Activated CD4-positive, CD25-positive, alpha-beta regulatory T cell (primary cell): ENCODE data around the gene GSTO2.
A peak's percentile ranks its signal among the peaks of the same experiment; 100 is the strongest.

Experiments
- DNase-seq, 4 experiments: peaks; one replicate each; lab custom pipeline; 2025; lab: John Stamatoyannopoulos, UW

GSTO2 gene

GRCh38 chr10:104281694-104282093, 12.7 kb downstream of the GSTO2 start:
- no peak for DNase-seq

- no peak for DNase-seq
Observed at GRCh38 chr10:104284846-104285245, 15.9 kb downstream of the GSTO2 start.

DNA sequence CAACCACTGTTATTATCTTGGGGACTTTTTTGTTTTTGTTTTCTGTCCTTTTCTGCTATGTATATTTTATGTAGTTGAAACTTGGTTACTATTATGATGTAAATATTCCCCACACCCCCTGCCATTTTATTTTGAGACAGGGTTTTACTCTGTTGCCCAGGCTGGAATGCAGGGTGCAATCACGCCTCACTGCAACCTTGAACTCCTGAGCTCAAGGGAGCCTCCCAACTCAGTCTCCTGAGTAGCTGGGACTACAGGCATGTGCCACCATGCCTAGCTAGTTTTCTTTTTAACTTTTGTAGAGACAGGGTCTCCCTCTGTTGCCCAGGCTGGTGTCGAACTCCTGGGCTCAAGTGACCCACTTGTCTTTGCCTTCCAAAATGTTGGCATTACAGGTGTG, 18.0 kb downstream of the GSTO2 start:
- no peak for DNase-seq

GRCh38 chr10:104288355-104288754, 19.4 kb downstream of the GSTO2 start:
- no peak for DNase-seq

- DNase-seq: peak; percentile 74 to 86 (median 75)
Observed at GRCh38 chr10:104291439-104291951, 22.5 kb downstream of the GSTO2 start.

DNA sequence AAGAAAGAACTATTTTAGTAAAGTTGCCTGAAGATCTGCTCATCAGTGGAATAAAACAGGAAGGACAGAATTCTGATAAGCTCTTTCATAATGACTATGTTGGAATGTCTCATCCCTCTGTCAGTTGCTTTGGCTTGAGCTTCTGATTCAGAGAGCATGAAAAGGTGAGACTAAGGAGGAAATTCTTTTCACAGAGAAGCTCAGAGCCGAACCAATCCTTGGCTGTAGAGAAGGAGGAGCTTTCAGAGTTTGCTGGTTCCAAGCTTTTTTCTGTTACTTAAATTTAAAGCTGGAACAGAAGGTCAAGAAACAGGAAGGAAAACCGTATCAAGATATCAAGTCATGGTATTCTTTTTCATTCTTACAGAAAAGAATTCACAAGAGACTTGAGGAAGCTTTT, 24.0 kb downstream of the GSTO2 start:
- DNase-seq: no peak

DNA sequence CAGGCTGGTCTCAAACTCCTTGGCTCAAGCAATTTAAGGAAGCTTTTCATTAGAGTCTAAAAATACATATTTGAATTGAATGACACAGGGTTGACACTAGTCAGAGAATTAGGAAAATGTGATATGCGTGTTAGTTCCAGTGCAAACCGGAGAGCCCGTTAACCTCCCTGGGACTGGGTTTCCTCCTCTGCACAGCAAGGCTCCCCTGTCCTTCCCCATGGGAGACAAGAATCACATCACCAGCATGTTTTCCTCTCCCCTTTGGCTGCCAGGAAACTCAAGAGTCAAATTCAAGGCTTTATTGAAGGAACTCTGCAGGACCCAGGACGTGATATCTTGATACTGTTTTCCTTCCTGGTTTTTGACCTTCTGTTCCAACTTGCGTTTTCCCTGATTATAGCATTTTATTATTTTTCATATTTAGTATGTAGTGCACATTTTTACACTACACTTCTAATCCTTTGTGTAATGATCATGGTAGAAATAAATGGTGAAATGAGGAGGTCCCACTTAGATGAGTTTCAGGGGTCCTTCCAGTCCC, 24.9 kb downstream of the GSTO2 start:
- no peak for DNase-seq

DNA sequence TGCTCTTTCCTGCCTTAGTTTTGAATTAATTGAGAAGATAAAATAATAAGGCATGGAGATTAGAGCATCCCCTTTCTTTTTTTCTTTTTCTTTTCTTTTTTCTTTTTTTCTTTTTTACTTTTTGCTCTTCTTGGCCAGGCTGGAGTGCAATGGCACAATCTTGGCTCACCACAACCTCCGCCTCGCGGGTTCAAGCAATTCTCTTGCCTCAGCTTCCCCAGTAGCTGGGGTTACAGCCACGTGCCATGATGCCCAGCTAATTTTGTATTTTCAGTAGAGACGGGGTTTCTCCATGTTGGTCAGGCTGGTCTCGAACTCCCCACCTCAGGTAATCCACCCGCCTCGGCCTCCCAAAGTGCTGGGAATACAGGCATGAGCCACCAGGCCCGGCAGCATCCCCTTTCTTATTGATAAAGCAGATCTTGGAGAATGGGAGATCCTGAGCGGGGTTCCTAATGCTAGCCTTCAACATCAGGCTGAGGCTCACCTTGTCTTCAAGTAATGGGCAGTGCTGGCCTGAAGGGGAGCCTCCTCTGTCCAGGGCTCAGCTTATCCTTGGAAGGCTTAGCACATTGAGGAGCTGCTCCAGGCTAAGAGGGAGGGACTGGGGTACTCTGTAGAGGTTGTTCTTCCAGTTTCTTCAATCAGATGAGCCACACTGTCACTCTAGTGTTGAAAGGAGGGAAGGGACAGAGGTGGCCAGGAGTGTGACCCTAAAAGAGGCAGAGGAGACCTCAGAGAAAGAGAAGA, 27.9 kb downstream of the GSTO2 start:
- DNase-seq: no peak

DNA sequence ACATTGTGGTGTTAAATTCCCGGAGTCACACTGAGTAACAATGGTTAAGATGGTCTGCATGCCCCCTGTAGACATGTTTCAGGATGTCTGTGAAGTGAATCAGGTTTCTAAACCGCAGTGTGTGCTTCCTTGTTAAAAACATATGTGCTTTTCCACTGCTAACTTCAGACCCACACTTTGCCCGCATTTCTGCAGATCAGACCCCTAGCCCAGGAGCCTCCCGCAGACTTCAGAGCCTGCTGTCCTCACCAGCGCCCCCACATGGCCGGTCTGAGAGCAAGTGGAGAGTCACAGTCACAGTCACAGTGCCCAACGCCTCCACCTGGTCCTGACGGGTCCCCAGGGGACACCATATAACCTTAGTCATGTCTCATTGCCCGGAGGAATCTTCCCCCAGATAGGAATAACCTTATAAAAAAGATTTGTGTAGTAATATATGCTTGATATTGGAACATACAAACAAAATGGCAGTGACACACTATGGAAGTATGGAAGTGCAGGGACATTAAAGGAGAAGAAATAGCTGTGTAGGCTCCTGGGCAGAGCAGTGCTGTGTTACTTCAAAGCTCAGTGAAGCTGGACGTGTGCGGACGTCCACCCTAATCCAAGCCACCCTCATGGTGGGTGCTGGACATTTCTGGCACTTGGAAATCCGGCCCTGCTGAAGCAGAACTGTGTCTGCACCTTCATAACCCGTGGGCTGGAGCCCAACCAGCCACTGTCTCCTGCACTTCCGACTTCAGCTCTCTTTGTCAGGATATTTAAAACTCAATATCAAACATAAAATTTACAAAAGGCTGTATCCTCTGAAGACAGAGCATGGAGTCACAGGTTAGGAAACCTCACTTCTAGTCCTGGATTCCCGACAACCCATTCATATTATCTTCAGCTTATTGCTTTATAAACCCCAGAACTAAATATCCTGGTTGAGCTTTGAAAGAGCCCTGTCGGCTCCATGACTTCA, 29.0 kb downstream of the GSTO2 start:
- DNase-seq: peak in 1 of 4 experiments; percentile 22

DNA sequence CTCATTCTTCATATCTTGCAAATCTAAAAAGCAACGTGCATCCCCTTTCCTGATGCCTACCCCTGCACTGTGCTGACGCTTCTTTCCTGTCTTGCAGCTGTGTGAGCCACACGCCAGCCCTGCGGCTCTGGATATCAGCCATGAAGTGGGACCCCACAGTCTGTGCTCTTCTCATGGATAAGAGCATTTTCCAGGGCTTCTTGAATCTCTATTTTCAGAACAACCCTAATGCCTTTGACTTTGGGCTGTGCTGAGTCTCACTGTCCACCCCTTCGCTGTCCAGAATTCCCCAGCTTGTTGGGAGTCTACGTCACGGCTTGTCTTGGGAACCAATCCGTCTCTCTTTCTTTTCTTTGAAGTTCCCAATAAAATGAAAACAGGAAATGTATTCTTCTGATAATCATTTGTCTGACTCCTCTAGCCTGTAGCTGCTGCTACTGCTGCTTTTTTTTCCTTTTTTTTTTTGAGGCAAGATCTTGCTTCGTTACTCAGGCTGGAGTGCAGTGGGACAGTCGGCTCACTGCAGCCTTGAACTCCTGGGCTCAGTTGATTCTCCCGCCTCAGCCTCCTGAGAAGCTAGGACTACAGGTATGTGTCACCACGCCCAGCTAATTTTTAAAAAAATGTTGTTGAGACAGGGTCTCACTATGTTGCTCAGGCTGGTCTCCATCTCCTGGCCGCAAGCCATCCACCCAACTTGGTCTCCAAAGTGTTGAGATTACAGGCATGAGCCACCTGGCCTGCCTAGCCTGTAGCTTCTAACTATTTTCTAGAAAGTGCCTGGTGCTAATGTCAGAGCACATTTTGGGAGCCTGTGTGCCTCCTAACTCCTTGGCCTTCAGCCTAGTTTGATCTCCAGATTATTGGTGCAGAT, 30.3 kb downstream of the GSTO2 start:
- DNase-seq: no peak

GRCh38 chr10:104300002-104300735, 31.2 kb downstream of the GSTO2 start:
- no peak for DNase-seq

GRCh38 chr10:104300736-104301292, 31.8 kb downstream of the GSTO2 start:
- no peak for DNase-seq

- no peak for DNase-seq
Observed at GRCh38 chr10:104301907-104302690, 33.1 kb downstream of the GSTO2 start.

GRCh38 chr10:104303594-104304355, 34.8 kb downstream of the GSTO2 start:
- no peak for DNase-seq

GRCh38 chr10:104304356-104304745, 35.4 kb downstream of the GSTO2 start:
- no peak for DNase-seq

- no peak for DNase-seq
Observed at GRCh38 chr10:104304927-104305326, 35.9 kb downstream of the GSTO2 start.

- DNase-seq: no peak
Observed at GRCh38 chr10:104306897-104307296, 37.9 kb downstream of the GSTO2 start.

DNA sequence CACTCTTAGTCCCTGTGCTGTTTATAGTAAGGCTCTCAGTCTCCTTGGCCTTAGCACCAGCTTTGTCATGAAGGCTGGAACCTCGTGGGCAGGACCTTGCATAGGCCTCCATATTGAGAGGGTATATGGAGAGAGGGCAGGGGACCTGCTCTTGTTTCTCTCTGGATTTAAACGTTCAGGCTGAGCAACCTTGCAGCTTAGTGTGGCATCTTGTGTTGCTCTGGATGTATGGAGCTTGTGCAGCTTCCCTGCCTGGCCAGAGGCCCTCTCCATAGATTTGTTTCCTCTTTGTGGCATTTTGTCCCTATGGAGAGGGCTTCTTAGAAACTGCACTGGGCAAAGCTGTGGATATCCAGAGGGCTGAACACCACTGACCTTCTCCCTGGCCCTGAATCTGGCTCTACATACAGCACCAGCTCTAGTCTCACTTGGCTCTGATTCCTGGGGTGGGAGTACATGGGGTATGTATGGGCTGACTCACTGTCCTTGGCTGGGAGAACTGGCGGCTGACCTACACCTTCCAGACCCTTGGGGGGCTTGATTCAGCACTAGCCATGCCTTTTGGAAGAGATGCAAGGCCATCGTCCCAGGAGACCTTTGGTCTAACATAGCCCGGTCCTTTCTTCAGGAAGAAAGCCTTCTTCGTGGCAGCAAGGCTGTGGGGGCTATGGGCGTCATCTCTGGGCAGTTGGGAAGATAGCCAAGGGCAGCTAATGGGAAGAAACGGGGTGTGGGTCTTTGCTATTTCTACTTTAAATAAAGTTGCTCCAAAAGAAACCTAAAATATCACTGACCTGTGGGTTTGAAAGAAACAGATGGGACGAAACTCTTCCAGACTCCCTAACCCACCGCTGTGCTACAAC, 38.8 kb downstream of the GSTO2 start:
- no peak for DNase-seq
